NB4 (cell line): ENCODE results near the gene ARFRP1.
A peak's percentile ranks its signal among the peaks of the same experiment; 100 is the strongest.

Source experiments
- CTCF ChIP-seq: IDR thresholded peaks from one replicate; pipeline ENCODE4 v1.5.1; 2012; ENCODE audit warnings: low read depth, low read length
- MAX ChIP-seq: IDR thresholded peaks from 2 replicates; pipeline ENCODE4 v1.6.1; 2011; ENCODE audit warnings: low read depth, low read length

GRCh38 chr20:63707558-63708300 lies at the start of gene ARFRP1, which contains the start of gene ZGPAT:
- TF ChIP-seq CTCF = no peak
- peak; percentile 22 for TF ChIP-seq MAX
